B cell (primary cell): ENCODE measurements around the gene NUDT14. TPM values are rescaled to one million over a fixed set of nuclear protein-coding genes. Genes with fewer than 3 reads are reported as not detected.

Source experiments
- ATAC-seq: fragments of 200-7000 bp; cut with Tn5 transposase; one replicate; pipeline ENCODE4 v1.10.0; 2021; ENCODE audit warnings: low read depth, mild to moderate bottlenecking, moderate number of reproducible peaks, moderate library complexity
- CTCF ChIA-PET: fragments of 350-600 bp; sonication (Branson Sonifier 250); formaldehyde crosslinking; loops from one replicate; lab custom pipeline; 2021; ENCODE audit warnings: antibody characterized with exemption, inconsistent platforms; lab: Charles Lee
- POLR2A ChIA-PET: fragments of 350-600 bp; sonication (Branson Sonifier 250); formaldehyde crosslinking; loops from one replicate; lab custom pipeline; 2021; ENCODE audit warnings: antibody characterized with exemption; lab: Charles Lee
- DNase-seq: peaks from one replicate; pipeline ENCODE4 v3.0.0; 2013
- H2AFZ ChIP-seq: 2 replicates; pipeline ENCODE4 v1.6.1; 2012; ENCODE audit warnings: mild to moderate bottlenecking, low read depth, low read length; ENCODE audit not compliant: insufficient read depth, poor library complexity, severe bottlenecking
- H3K27ac ChIP-seq, 2 donors: 1 replicate in 1 of 2; 2 replicates in 1 of 2; pipeline ENCODE4 v1.5.1; 2012 to 2013; ENCODE audit warnings: low read length in 2 of 2, mild to moderate bottlenecking in 2 of 2, moderate library complexity in 1 of 2
- H3K27me3 ChIP-seq, 4 experiments: fragments of 200-600 bp in 1 of 4; sonication (generic) in 1 of 4; replicated peaks in 1 of 4; 1 replicate in 2 of 4; 2 replicates in 2 of 4; pipeline versions ENCODE4 v1.6.1 to v1.7.0; 2013 to 2016; ENCODE audit warnings: low read length in 3 of 4, mild to moderate bottlenecking in 2 of 4, mixed read lengths in 1 of 4, moderate library complexity in 1 of 4; ENCODE audit not compliant: insufficient read depth in 4 of 4, control insufficient read depth in 3 of 4; ENCODE audit errors: control extremely low read depth in 1 of 4
- H3K36me3 ChIP-seq, 2 experiments: replicated peaks in 1 of 2; 1 replicate in 1 of 2; 2 replicates in 1 of 2; pipeline versions ENCODE4 v1.6.1 to v1.7.1; 2013; ENCODE audit warnings: low read length in 1 of 2; ENCODE audit not compliant: insufficient read depth in 2 of 2, control insufficient read depth in 1 of 2; ENCODE audit errors: control extremely low read depth in 1 of 2, extremely low read depth in 1 of 2
- H3K4me1 ChIP-seq, 2 donors: fragments of 200-600 bp in 1 of 2; sonication (generic) in 1 of 2; 1 replicate in 1 of 2; 2 replicates in 1 of 2; pipeline versions ENCODE4 v1.5.1 to v1.6.1; 2013 to 2017; ENCODE audit warnings: low read length in 2 of 2; ENCODE audit not compliant: control insufficient read depth in 2 of 2, insufficient read depth in 2 of 2
- H3K4me2 ChIP-seq: replicated peaks from 2 replicates; pipeline ENCODE3; 2012; ENCODE audit warnings: mild to moderate bottlenecking, low read depth, low read length; ENCODE audit not compliant: poor library complexity, severe bottlenecking
- H3K4me3 ChIP-seq, 5 experiments: fragments of 200-600 bp in 1 of 5; sonication (generic) in 1 of 5; 1 replicate in 3 of 5; 2 replicates in 2 of 5; pipeline versions ENCODE4 v1.5.1 to v1.7.0; 2011 to 2016; ENCODE audit warnings: low read length in 4 of 5, mild to moderate bottlenecking in 4 of 5, low read depth in 2 of 5, control low read depth in 1 of 5, moderate library complexity in 1 of 5; ENCODE audit not compliant: insufficient read depth in 1 of 5; ENCODE audit errors: control extremely low read depth in 1 of 5, extremely low read depth in 1 of 5
- H3K79me2 ChIP-seq: fragments of 200-600 bp; sonication (generic); one replicate; pipeline ENCODE4 v1.6.0; 2016; ENCODE audit warnings: low read length; ENCODE audit not compliant: control insufficient read depth, insufficient read depth
- H3K9ac ChIP-seq: fragments of 200-600 bp; sonication (generic); 2 replicates; pipeline ENCODE4 v1.6.1; 2017; ENCODE audit warnings: mild to moderate bottlenecking, low read length, moderate library complexity
- H3K9me3 ChIP-seq, 3 donors: one replicate each; pipeline versions ENCODE4 v1.6.1 to v1.7.1; 2013; ENCODE audit warnings: low read length in 2 of 3; ENCODE audit not compliant: control insufficient read depth in 2 of 3, insufficient read depth in 1 of 3; ENCODE audit errors: control extremely low read depth in 1 of 3
- H4K20me1 ChIP-seq: 2 replicates; pipeline ENCODE4 v1.6.0; 2012; ENCODE audit warnings: mild to moderate bottlenecking, low read length; ENCODE audit not compliant: insufficient read depth, control insufficient read depth, poor library complexity, severe bottlenecking
- H3K27ac Mint-ChIP-seq: one replicate; pipeline ENCODE4 v1.8.0; 2021; ENCODE audit warnings: mixed read lengths
- H3K27me3 Mint-ChIP-seq: one replicate; pipeline ENCODE4 v1.8.0; 2021; ENCODE audit warnings: mixed read lengths
- H3K4me1 Mint-ChIP-seq: one replicate; pipeline ENCODE4 v1.8.0; 2021; ENCODE audit warnings: mixed read lengths
- H3K4me3 Mint-ChIP-seq: one replicate; pipeline ENCODE4 v1.8.0; 2021; ENCODE audit warnings: mixed read lengths
- H3K9me3 Mint-ChIP-seq: one replicate; pipeline ENCODE4 v1.8.0; 2022; ENCODE audit warnings: mixed read lengths; ENCODE audit not compliant: insufficient read depth
- EZH2 ChIP-seq: IDR thresholded peaks from 2 replicates; pipeline ENCODE4 v1.6.1; 2012; ENCODE audit warnings: borderline replicate concordance, low read depth, mild to moderate bottlenecking, moderate library complexity, low read length; ENCODE audit not compliant: insufficient read depth, poor library complexity, severe bottlenecking
- WGBS: methylation state at CpG from one replicate; pipeline ENCODE4 v1.1.5; 2013; ENCODE audit warnings: missing lambda C conversion rate; ENCODE audit not compliant: insufficient coverage; 5-methylcytosine and 5-hydroxymethylcytosine counted together
- intact Hi-C: fragments of 100-400 bp; cut with micrococcal nuclease; formaldehyde crosslinking; loops from one replicate; pipeline ENCODE4 v1.10.0; 2022
- polyA plus RNA-seq: library from polyadenylated mRNA; depleted of rRNA; stranded (reverse); fragments of >200 nt; gene quantifications from 2 replicates; pipeline ENCODE4 v1.2.3, GENCODE V29; 2012
- total RNA-seq, 2 donors: library from RNA; stranded (reverse); fragments of 120-200 nt in 1 of 2; gene quantifications; 1 replicate in 1 of 2; 2 replicates in 1 of 2; pipeline versions ENCODE4 v1.2.3 to v1.2.4, GENCODE V29; 2013 to 2022
- TF ChIP-seq, protein P1 (sequence below): fragments of 200-600 bp; IDR thresholded peaks from one replicate; pipeline ENCODE4 v1.8.0; 2022; ENCODE audit warnings: antibody characterized with exemption, mild to moderate bottlenecking

Gene NUDT14
- total and polyA plus RNA-seq, 2 donors (not counting 1 experiment from before 2014, with no cell fraction given), result 17.4 to 31.6 TPM

- peak; percentile 33 for DNase-seq
- Histone ChIP-seq H3K27me3 (peaks cover 0 to 8% (median 0%) of the 10 kb centered on the region in 4 experiments), H3K36me3 (no peaks in the 10 kb centered on the region), H2AFZ (peak overlapping the region; percentile 46), H3K4me3 (peak overlapping the region in 2 of 5 experiments; percentile 33 to 35), H3K79me2 (peaks cover 5% of the 10 kb centered on the region), H4K20me1 (peaks cover 18% of the 10 kb centered on the region), H3K9me3 (peaks cover 0 to 3% (median 0%) of the 10 kb centered on the region in 3 donors), H3K27ac (no peak overlapping the region), H3K4me2 (peak overlapping the region; percentile 97), H3K4me1 (peaks cover 9 to 16% of the 10 kb centered on the region in 2 donors), H3K9ac (peak overlapping the region; percentile 37)
- ChIA-PET CTCF (interaction anchor here (0.6 to 1.4 kb wide), 3 partner anchors 9 to 119 kb away, joined by 3 to 4 read pairs (median 3); partner anchors contain the start of gene BRF1), POLR2A (no interaction called here)
- no peak for TF ChIP-seq EZH2
- TF ChIP-seq, protein P1, sequence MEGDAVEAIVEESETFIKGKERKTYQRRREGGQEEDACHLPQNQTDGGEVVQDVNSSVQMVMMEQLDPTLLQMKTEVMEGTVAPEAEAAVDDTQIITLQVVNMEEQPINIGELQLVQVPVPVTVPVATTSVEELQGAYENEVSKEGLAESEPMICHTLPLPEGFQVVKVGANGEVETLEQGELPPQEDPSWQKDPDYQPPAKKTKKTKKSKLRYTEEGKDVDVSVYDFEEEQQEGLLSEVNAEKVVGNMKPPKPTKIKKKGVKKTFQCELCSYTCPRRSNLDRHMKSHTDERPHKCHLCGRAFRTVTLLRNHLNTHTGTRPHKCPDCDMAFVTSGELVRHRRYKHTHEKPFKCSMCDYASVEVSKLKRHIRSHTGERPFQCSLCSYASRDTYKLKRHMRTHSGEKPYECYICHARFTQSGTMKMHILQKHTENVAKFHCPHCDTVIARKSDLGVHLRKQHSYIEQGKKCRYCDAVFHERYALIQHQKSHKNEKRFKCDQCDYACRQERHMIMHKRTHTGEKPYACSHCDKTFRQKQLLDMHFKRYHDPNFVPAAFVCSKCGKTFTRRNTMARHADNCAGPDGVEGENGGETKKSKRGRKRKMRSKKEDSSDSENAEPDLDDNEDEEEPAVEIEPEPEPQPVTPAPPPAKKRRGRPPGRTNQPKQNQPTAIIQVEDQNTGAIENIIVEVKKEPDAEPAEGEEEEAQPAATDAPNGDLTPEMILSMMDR, result no peak
- ATAC-seq, result no peak
- Mint-ChIP-seq H3K4me1 (peaks cover 12% of the 10 kb centered on the region), H3K27ac (peak overlapping the region; percentile 59), H3K9me3 (no peaks in the 10 kb centered on the region), H3K27me3 (no peaks in the 10 kb centered on the region), H3K4me3 (peak overlapping the region; percentile 68)
- intact Hi-C loops, result loop anchor here (5.0 kb wide), 1 partner anchor 354 kb away; no protein-coding TSS in a partner anchor
- WGBS, result 53% methylated on average over 10 of the region's 21 CpGs
Measured at GRCh38 chr14:105181549-105182295, 610 bp upstream of the NUDT14 start.

- Histone ChIP-seq H3K79me2 (peaks cover 5% of the 10 kb centered on the region), H3K4me2 (no peak overlapping the region), H2AFZ (no peak overlapping the region), H3K4me1 (peaks cover 19 to 32% of the 10 kb centered on the region in 2 donors), H4K20me1 (peaks cover 18% of the 10 kb centered on the region), H3K36me3 (no peaks in the 10 kb centered on the region), H3K4me3 (no peak overlapping the region), H3K27me3 (peaks cover 0 to 8% (median 0%) of the 10 kb centered on the region in 4 experiments), H3K9me3 (peaks cover 0 to 3% (median 0%) of the 10 kb centered on the region in 3 donors), H3K9ac (no peak overlapping the region), H3K27ac (no peak overlapping the region)
- DNase-seq (no peak), ATAC-seq (no peak)
- CTCF ChIA-PET, result interaction anchor here (1.0 kb wide), 1 partner anchor 9 kb away, joined by 3 read pairs; no protein-coding TSS in a partner anchor
- Mint-ChIP-seq H3K9me3 (no peaks in the 10 kb centered on the region), H3K27me3 (no peaks in the 10 kb centered on the region), H3K27ac (no peak overlapping the region), H3K4me3 (peak overlapping the region; percentile 84), H3K4me1 (peaks cover 21% of the 10 kb centered on the region)
- 93% methylated on average over 13 of the region's 13 CpGs for WGBS
- intact Hi-C loops, result no loop called here
- TF ChIP-seq, protein P1, result no peak
- no peak for TF ChIP-seq EZH2
- POLR2A ChIA-PET, result no interaction called here
Measured at GRCh38 chr14:105179191-105179590, 1.9 kb downstream of the NUDT14 start.
